T-cell (primary cell): ENCODE data around the gene HNRNPA3. TPM values are rescaled to one million over a fixed set of nuclear protein-coding genes. Genes with fewer than 3 reads are reported as not detected.
A peak's percentile ranks its signal among the peaks of the same experiment; 100 is the strongest.

ENCODE experiments used
- ATAC-seq, 4 experiments: fragments of 200-7000 bp in 3 of 4; fragments of 150-1000 bp in 1 of 4; cut with Tn5 transposase; replicated peaks in 1 of 4; 1 replicate in 3 of 4; 2 replicates in 1 of 4; pipeline ENCODE4 v1.10.0; 2021; ENCODE audit warnings: moderate library complexity in 3 of 4, mild to moderate bottlenecking in 2 of 4, moderate number of reproducible peaks in 1 of 4
- CTCF ChIA-PET, 2 donors: fragments of 300-600 bp; sonication (Branson Sonifier 250); formaldehyde crosslinking; loops; one replicate each; lab custom pipeline; 2022; ENCODE audit warnings: antibody characterized with exemption in 2 of 2; lab: Charles Lee
- POLR2A ChIA-PET, 2 donors: fragments of 300-600 bp; sonication (Branson Sonifier 250); formaldehyde crosslinking; loops; one replicate each; lab custom pipeline; 2022; ENCODE audit warnings: antibody characterized with exemption in 2 of 2; lab: Charles Lee
- DNase-seq, 35 experiments: peaks; one replicate each; pipeline versions ENCODE4 v3.0.0 to v3.0.0-alpha.2; 2013 to 2023
- H3K27ac ChIP-seq: one replicate; pipeline ENCODE4 v1.5.1; 2013; ENCODE audit warnings: low read length
- H3K27me3 ChIP-seq, 2 experiments: replicated peaks in 1 of 2; 1 replicate in 1 of 2; 2 replicates in 1 of 2; pipeline versions ENCODE4 v1.6.1 to v1.7.0; 2013; ENCODE audit warnings: low read length in 1 of 2, mixed read lengths in 1 of 2; ENCODE audit not compliant: control insufficient read depth in 2 of 2, insufficient read depth in 2 of 2; ENCODE audit errors: extremely low read depth in 1 of 2
- H3K36me3 ChIP-seq, 2 donors: 1 replicate in 1 of 2; 2 replicates in 1 of 2; pipeline versions ENCODE4 v1.6.1 to v1.7.0; 2013; ENCODE audit warnings: low read length in 1 of 2; ENCODE audit not compliant: control insufficient read depth in 2 of 2, insufficient read depth in 1 of 2; ENCODE audit errors: extremely low read depth in 1 of 2
- H3K4me1 ChIP-seq, 2 experiments: 1 replicate in 1 of 2; 2 replicates in 1 of 2; pipeline versions ENCODE4 v1.6.1 to v1.7.0; 2013; ENCODE audit warnings: low read length in 2 of 2, mixed read lengths in 1 of 2; ENCODE audit not compliant: insufficient read depth in 2 of 2, control insufficient read depth in 1 of 2; ENCODE audit errors: extremely low read depth in 1 of 2
- H3K4me3 ChIP-seq, 2 donors: 1 replicate in 1 of 2; 2 replicates in 1 of 2; pipeline versions ENCODE4 v1.5.1 to v1.7.0; 2013; ENCODE audit warnings: mild to moderate bottlenecking in 2 of 2, low read length in 1 of 2, moderate library complexity in 1 of 2; ENCODE audit not compliant: control insufficient read depth in 1 of 2; ENCODE audit errors: extremely low read depth in 1 of 2
- H3K9me3 ChIP-seq: 2 replicates; pipeline ENCODE4 v1.7.0; 2013
- H3K27ac Mint-ChIP-seq, 2 donors: one replicate each; pipeline ENCODE4 v1.8.0; 2020 to 2021; ENCODE audit warnings: mild to moderate bottlenecking in 2 of 2, mixed read lengths in 2 of 2
- H3K27me3 Mint-ChIP-seq, 2 donors: one replicate each; pipeline ENCODE4 v1.8.0; 2021 to 2022; ENCODE audit warnings: mixed read lengths in 2 of 2
- H3K36me3 Mint-ChIP-seq: one replicate; pipeline ENCODE4 v1.8.0; 2021; ENCODE audit warnings: mixed read lengths
- H3K4me1 Mint-ChIP-seq, 3 donors: one replicate each; pipeline ENCODE4 v1.8.0; 2020 to 2022; ENCODE audit warnings: mixed read lengths in 3 of 3, mild to moderate bottlenecking in 1 of 3
- H3K4me3 Mint-ChIP-seq, 3 donors: one replicate each; pipeline ENCODE4 v1.8.0; 2020 to 2022; ENCODE audit warnings: mild to moderate bottlenecking in 3 of 3, mixed read lengths in 3 of 3, moderate library complexity in 3 of 3
- H3K9me3 Mint-ChIP-seq, 3 donors: one replicate each; pipeline ENCODE4 v1.8.0; 2020 to 2022; ENCODE audit warnings: mixed read lengths in 3 of 3
- WGBS: methylation state at CpG from one replicate; pipeline ENCODE4 v1.1.5; 2013; ENCODE audit warnings: missing lambda C conversion rate; ENCODE audit not compliant: insufficient coverage; 5-methylcytosine and 5-hydroxymethylcytosine counted together
- total RNA-seq, 35 experiments: library from RNA in 6 of 35; stranded (reverse) in 6 of 35; fragments of 120-200 nt in 1 of 35; gene quantifications; one replicate each; pipeline versions ENCODE4 v1.2.1 to v1.2.4 and lab custom pipeline; 2013 to 2026

The HNRNPA3 gene
- total RNA-seq, 5 donors from 2014 or later (not counting 1 experiment from before 2014, with no cell fraction given) = 134 to 220 (median 151) TPM

- H3K9me3 Mint-ChIP-seq = no peaks in the 10 kb centered on the region
- Histone ChIP-seq H3K4me1 (peaks cover 5 to 8% of the 10 kb centered on the region in 2 experiments), H3K27ac (no peak overlapping the region), H3K4me3 (no peak overlapping the region), H3K36me3 (no peaks in the 10 kb centered on the region), H3K9me3 (no peaks in the 10 kb centered on the region), H3K27me3 (no peaks in the 10 kb centered on the region)
- no peaks in the 10 kb centered on the region for H3K27me3 Mint-ChIP-seq
- ATAC-seq (no peak), DNase-seq (no peak)
- no peak overlapping the region for H3K4me3 Mint-ChIP-seq
- no peak overlapping the region for H3K27ac Mint-ChIP-seq
- CTCF ChIA-PET = no interaction called here
- H3K36me3 Mint-ChIP-seq = no peaks in the 10 kb centered on the region
- POLR2A ChIA-PET = no interaction called here
- H3K4me1 Mint-ChIP-seq = peaks cover 18 to 28% (median 22%) of the 10 kb centered on the region in 3 donors
- 93% methylated on average over 2 of the region's 4 CpGs for WGBS
Measured at GRCh38 chr2:177270531-177270930, 57.9 kb downstream of the HNRNPA3 start.

- H3K36me3 ChIP-seq = no peaks in the 10 kb centered on the region
- H3K36me3 Mint-ChIP-seq = no peaks in the 10 kb centered on the region
- H3K9me3 ChIP-seq = no peaks in the 10 kb centered on the region
- H3K4me3 Mint-ChIP-seq = no peak overlapping the region
- peaks cover 4 to 12% (median 7%) of the 10 kb centered on the region in 3 donors for H3K4me1 Mint-ChIP-seq
- H3K4me3 ChIP-seq = no peak overlapping the region
- H3K27me3 Mint-ChIP-seq = no peaks in the 10 kb centered on the region
- H3K9me3 Mint-ChIP-seq = no peaks in the 10 kb centered on the region
- ATAC-seq = no peak
- H3K27ac ChIP-seq = no peak overlapping the region
- CTCF ChIA-PET = interaction anchor here (0.5 to 1.4 kb wide), 7 partner anchors 9 to 109 kb away, joined by 3 to 7 read pairs (median 4); no protein-coding TSS in a partner anchor
- POLR2A ChIA-PET = interaction anchor here (0.6 to 1.2 kb wide), 2 partner anchors 8 to 17 kb away, joined by 3 read pairs; no protein-coding TSS in a partner anchor
- no peaks in the 10 kb centered on the region for H3K4me1 ChIP-seq
- no CpG with 5 or more reads among the region's 1 CpG for WGBS
- no peak for DNase-seq
- H3K27me3 ChIP-seq = no peaks in the 10 kb centered on the region
- no peak overlapping the region for H3K27ac Mint-ChIP-seq
Measured at GRCh38 chr2:177271981-177272666, 59.5 kb downstream of the HNRNPA3 start.

GRCh38 chr2:177272765-177273164 lies 60.2 kb downstream of the HNRNPA3 start:
- no peak for DNase-seq
- H3K27ac Mint-ChIP-seq = peak overlapping the region in 1 of 2 donors; percentile 39

GRCh38 chr2:177273408-177273807 lies 60.8 kb downstream of the HNRNPA3 start:
- Mint-ChIP-seq H3K27ac (no peak overlapping the region), H3K4me3 (no peak overlapping the region), H3K4me1 (peaks cover 0 to 5% (median 2%) of the 10 kb centered on the region in 3 donors), H3K9me3 (no peaks in the 10 kb centered on the region), H3K36me3 (no peaks in the 10 kb centered on the region), H3K27me3 (no peaks in the 10 kb centered on the region)
- no peak overlapping the region for H3K27ac ChIP-seq
- WGBS = 92% methylated on average over 2 of the region's 3 CpGs
- no peaks in the 10 kb centered on the region for H3K36me3 ChIP-seq
- H3K27me3 ChIP-seq = no peaks in the 10 kb centered on the region
- H3K4me1 ChIP-seq = no peaks in the 10 kb centered on the region
- DNase-seq (no peak), ATAC-seq (no peak)
- no peaks in the 10 kb centered on the region for H3K9me3 ChIP-seq
- POLR2A ChIA-PET = interaction anchor here (0.5 to 1.2 kb wide), 2 partner anchors 10 to 29 kb away, joined by 3 read pairs; no protein-coding TSS in a partner anchor
- no peak overlapping the region for H3K4me3 ChIP-seq
- CTCF ChIA-PET = interaction anchor here (0.6 to 1.5 kb wide), 3 partner anchors 9 to 33 kb away, joined by 3 to 6 read pairs (median 3); partner anchors contain the start of gene NFE2L2 (in 1 of the 2)

More at GRCh38 chr2:177272765-177273164, 60.2 kb downstream of the HNRNPA3 start:
- Mint-ChIP-seq H3K4me1 (peaks cover 0 to 5% (median 2%) of the 10 kb centered on the region in 3 donors), H3K27me3 (no peaks in the 10 kb centered on the region), H3K9me3 (no peaks in the 10 kb centered on the region), H3K4me3 (no peak overlapping the region), H3K36me3 (no peaks in the 10 kb centered on the region)
- ChIA-PET CTCF (interaction anchor here (0.9 to 1.5 kb wide), 5 partner anchors 8 to 107 kb away, joined by 3 to 6 read pairs (median 4); partner anchors contain the start of gene NFE2L2 (in 1 of the 2)), POLR2A (interaction anchor here in 1 of 2 donors (1.2 kb wide), 1 partner anchor 9 kb away, joined by 3 read pairs; no protein-coding TSS in a partner anchor)
- Histone ChIP-seq H3K9me3 (no peaks in the 10 kb centered on the region), H3K4me3 (no peak overlapping the region), H3K27me3 (no peaks in the 10 kb centered on the region), H3K4me1 (no peaks in the 10 kb centered on the region), H3K27ac (no peak overlapping the region), H3K36me3 (no peaks in the 10 kb centered on the region)
- 44% methylated on average over 1 of the region's 2 CpGs for WGBS
- no peak for ATAC-seq

Other genes with a start within 250 kb of the HNRNPA3 start
- gene NFE2L2, start 51.9 kb downstream of the HNRNPA3 start, total RNA-seq = 10 to 100 TPM; 54.3 to 77.0 (median 73.8) TPM
- 10 to 100 TPM; 26.1 to 32.3 (median 29.6) TPM for gene AGPS, start 180.0 kb downstream of the HNRNPA3 start, total RNA-seq